Tibial nerve (tissue), 4 donors: Measurements from ENCODE around the gene ANO6. TPM values are rescaled to one million over a fixed set of nuclear protein-coding genes. Genes with fewer than 3 reads are reported as not detected.
A peak's percentile ranks its signal among the peaks of the same experiment; 100 is the strongest.

Source experiments
- DNase-seq, 2 donors: peaks; one replicate each; pipeline ENCODE4 v3.0.0-alpha.2; 2019; ENCODE audit warnings: low spot score in 2 of 2
- H3K27ac ChIP-seq, 4 donors: fragments of 200-600 bp; sonication (generic) in 3 of 4; one replicate each; pipeline ENCODE4 v1.5.1; 2017 to 2019; ENCODE audit warnings: mild to moderate bottlenecking in 1 of 4
- H3K27me3 ChIP-seq, 2 donors: fragments of 200-600 bp; sonication (generic) in 1 of 2; one replicate each; pipeline versions ENCODE4 v1.5.1 to v1.6.0; 2017 to 2019
- H3K36me3 ChIP-seq, 3 donors: fragments of 200-600 bp; sonication (generic); one replicate each; pipeline ENCODE4 v1.5.1; 2018 to 2019
- H3K4me1 ChIP-seq, 4 donors: fragments of 200-600 bp; sonication (generic) in 3 of 4; one replicate each; pipeline ENCODE4 v1.5.1; 2017 to 2019
- H3K4me3 ChIP-seq, 4 donors: fragments of 200-600 bp; sonication (generic) in 3 of 4; one replicate each; pipeline ENCODE4 v1.5.1; 2017 to 2019; ENCODE audit warnings: mild to moderate bottlenecking in 1 of 4, moderate library complexity in 1 of 4
- H3K9me3 ChIP-seq, 4 donors: fragments of 200-600 bp; sonication (generic) in 3 of 4; one replicate each; pipeline ENCODE4 v1.5.1; 2017 to 2019
- EP300 ChIP-seq, 2 donors: sonication (generic); formaldehyde crosslinking; IDR thresholded peaks; one replicate each; pipeline ENCODE4 v1.6.1; 2017; ENCODE audit warnings: antibody characterized with exemption in 2 of 2, mild to moderate bottlenecking in 1 of 2
- POLR2A ChIP-seq, 2 donors: fragments of 450-650 bp; IDR thresholded peaks; one replicate each; pipeline ENCODE4 v1.6.1; 2017; ENCODE audit warnings: antibody characterized with exemption in 2 of 2, mild to moderate bottlenecking in 2 of 2, moderate library complexity in 2 of 2
- WGBS, 2 donors: methylation state at CpG; one replicate each; pipeline ENCODE4 v1.1.5; 2018; 5-methylcytosine and 5-hydroxymethylcytosine counted together
- total RNA-seq, 4 donors: library from RNA; depleted of rRNA; stranded (reverse); fragments of >200 nt; gene quantifications; one replicate each; pipeline ENCODE4 v1.1.0, GENCODE V29; 2016
- TF ChIP-seq, protein P1 (sequence below), 5 experiments: fragments of 200-600 bp in 3 of 5; fragments of 450-650 bp in 2 of 5; sonication (generic) in 3 of 5; IDR thresholded peaks; one replicate each; pipeline ENCODE4 v1.5.1; 2016 to 2019; ENCODE audit warnings: antibody characterized with exemption in 5 of 5, mild to moderate bottlenecking in 3 of 5, moderate library complexity in 2 of 5

ANO6 gene
- total RNA-seq, 4 donors from 2014 or later = 44.1 to 52.2 (median 45.3) TPM

- H3K4me1 ChIP-seq = peaks cover 0 to 23% (median 3%) of the 10 kb centered on the region in 4 donors
- WGBS, 2 donors = 81 to 87% methylated on average over 3 of the region's 3 CpGs
Observed at GRCh38 chr12:45355730-45356129, 139.8 kb downstream of the ANO6 start.

GRCh38 chr12:45356822-45357538 lies 141.1 kb downstream of the ANO6 start:
- Histone ChIP-seq H3K9me3 (peaks cover 0 to 5% (median 0%) of the 10 kb centered on the region in 4 donors), H3K36me3 (peaks cover 0 to 11% (median 0%) of the 10 kb centered on the region in 3 donors), H3K4me1 (peaks cover 0 to 23% (median 3%) of the 10 kb centered on the region in 4 donors), H3K27me3 (no peaks in the 10 kb centered on the region), H3K27ac (peak overlapping the region in 1 of 4 donors; percentile 20), H3K4me3 (no peak overlapping the region)
- TF ChIP-seq POLR2A (IDR thresholded peaks at IDR 0.05) (no peak), EP300 (IDR thresholded peaks at IDR 0.05) (no peak)
- TF ChIP-seq, protein P1, sequence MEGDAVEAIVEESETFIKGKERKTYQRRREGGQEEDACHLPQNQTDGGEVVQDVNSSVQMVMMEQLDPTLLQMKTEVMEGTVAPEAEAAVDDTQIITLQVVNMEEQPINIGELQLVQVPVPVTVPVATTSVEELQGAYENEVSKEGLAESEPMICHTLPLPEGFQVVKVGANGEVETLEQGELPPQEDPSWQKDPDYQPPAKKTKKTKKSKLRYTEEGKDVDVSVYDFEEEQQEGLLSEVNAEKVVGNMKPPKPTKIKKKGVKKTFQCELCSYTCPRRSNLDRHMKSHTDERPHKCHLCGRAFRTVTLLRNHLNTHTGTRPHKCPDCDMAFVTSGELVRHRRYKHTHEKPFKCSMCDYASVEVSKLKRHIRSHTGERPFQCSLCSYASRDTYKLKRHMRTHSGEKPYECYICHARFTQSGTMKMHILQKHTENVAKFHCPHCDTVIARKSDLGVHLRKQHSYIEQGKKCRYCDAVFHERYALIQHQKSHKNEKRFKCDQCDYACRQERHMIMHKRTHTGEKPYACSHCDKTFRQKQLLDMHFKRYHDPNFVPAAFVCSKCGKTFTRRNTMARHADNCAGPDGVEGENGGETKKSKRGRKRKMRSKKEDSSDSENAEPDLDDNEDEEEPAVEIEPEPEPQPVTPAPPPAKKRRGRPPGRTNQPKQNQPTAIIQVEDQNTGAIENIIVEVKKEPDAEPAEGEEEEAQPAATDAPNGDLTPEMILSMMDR (IDR thresholded peaks at IDR 0.05) = no peak
- 69 to 70% methylated on average over 4 of the region's 4 CpGs for WGBS, 2 donors
- DNase-seq = no peak

More at GRCh38 chr12:45355730-45356129, 139.8 kb downstream of the ANO6 start:
- Histone ChIP-seq H3K9me3 (no peaks in the 10 kb centered on the region), H3K27me3 (no peaks in the 10 kb centered on the region), H3K4me3 (no peak overlapping the region), H3K27ac (no peak overlapping the region), H3K36me3 (peaks cover 0 to 21% (median 0%) of the 10 kb centered on the region in 3 donors)
- no peak for DNase-seq
- TF ChIP-seq EP300 (IDR thresholded peaks at IDR 0.05) = no peak

DNA sequence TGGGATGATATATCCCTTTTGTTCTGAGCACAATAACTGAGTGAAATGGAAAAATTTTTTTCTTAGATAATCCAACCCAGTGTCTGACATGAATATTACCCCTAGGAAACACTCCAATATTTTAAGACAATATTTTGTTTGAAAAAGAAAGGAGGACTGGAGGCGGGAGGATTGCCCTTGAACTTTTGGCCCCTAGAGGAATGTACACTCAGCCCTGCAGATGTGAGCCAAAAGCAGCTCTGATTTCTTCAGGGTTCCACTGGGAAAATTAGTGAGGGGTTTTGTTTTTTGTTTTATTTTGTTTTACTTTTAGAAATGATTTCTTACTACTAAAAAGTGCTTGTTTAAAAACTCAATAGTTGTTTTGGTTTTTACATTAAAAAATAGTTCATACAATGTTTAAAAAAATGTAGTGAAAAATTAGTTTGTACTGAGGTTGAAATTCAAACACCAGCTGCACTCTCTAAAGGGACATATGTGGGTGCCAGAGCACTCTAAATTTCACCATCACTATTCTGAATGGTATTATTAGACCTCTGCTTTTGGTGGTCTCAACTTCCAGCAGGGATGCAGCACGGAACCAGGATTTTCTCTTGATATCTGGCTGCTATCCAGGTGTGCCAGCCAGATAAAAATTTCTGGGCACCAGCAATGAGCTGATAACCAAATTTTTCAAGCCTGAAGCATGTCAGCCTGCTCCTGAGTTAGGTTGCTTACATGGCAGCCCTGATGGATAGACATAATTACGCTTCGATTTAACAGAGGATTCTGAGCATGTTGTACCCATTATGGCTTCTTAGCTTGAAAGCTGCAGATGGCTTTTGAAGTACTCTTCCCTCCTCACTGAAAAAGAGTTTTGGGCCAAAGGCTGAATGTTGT lies 141.9 kb downstream of the ANO6 start:
- no peaks in the 10 kb centered on the region for H3K27me3 ChIP-seq
- peaks cover 0 to 23% (median 3%) of the 10 kb centered on the region in 4 donors for H3K4me1 ChIP-seq
- H3K4me3 ChIP-seq = no peak overlapping the region
- WGBS, 2 donors = 49 to 55% methylated on average over 4 of the region's 4 CpGs
- peak overlapping the region in 1 of 4 donors; percentile 19 for H3K27ac ChIP-seq
- H3K9me3 ChIP-seq = peaks cover 0 to 11% (median 3%) of the 10 kb centered on the region in 4 donors
- H3K36me3 ChIP-seq = peaks cover 0 to 9% (median 0%) of the 10 kb centered on the region in 3 donors
- peak in 1 of 2 donors; percentile 29 for DNase-seq
- TF ChIP-seq EP300 (IDR thresholded peaks at IDR 0.05) (peak in 1 of 2 donors; percentile 44), POLR2A (IDR thresholded peaks at IDR 0.05) (no peak)

DNA sequence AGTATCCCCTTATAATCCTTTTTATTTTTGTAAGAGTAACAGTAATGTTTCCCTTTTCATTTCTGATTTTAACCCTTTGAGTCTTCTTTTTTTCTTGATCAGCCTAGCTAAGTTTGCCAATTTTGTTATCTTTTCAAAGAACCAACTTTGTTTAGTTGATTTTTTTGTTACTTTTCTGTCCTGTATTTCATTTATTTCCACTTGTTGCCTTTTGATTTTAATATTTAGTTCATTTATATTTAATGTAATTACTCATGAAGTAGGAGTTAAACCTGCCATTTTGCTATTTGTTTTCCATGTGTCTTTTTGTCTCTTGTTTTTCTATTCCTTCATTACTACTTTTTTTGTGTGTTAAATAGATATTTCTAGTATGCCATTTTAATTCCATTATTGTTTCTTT lies 146.4 kb downstream of the ANO6 start:
- H3K27me3 ChIP-seq = no peaks in the 10 kb centered on the region
- peaks cover 0 to 39% (median 10%) of the 10 kb centered on the region in 4 donors for H3K9me3 ChIP-seq
- peaks cover 0 to 37% (median 0%) of the 10 kb centered on the region in 3 donors for H3K36me3 ChIP-seq

DNA sequence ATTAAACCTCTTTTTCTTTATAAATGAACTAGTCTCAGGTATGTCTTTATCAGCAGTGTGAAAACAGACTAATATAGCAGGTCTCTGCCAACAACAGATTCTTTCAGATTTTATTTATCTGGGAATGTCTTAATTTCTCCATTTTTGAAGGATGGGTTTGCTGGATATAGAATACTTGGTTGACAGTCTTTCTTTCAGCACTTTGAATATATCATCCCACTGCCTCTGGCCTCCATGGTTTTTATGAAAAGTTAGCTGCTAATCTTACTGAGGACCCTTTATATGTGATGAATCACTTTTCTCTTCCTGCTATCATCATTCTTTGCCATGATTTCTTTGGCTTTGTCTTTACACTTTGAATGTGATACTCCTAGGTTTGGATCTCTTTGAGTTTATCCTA lies 148.0 kb downstream of the ANO6 start:
- DNase-seq = no peak

More for the DNA sequence above, 146.4 kb downstream of the ANO6 start:
- no peak overlapping the region for H3K27ac ChIP-seq
- DNase-seq = no peak
- no peak for TF ChIP-seq POLR2A (IDR thresholded peaks at IDR 0.05)
- TF ChIP-seq, protein P1 (IDR thresholded peaks at IDR 0.05) = no peak
- TF ChIP-seq EP300 (IDR thresholded peaks at IDR 0.05) = no peak
- no peak overlapping the region for H3K4me3 ChIP-seq
- peaks cover 0 to 13% (median 3%) of the 10 kb centered on the region in 4 donors for H3K4me1 ChIP-seq

More for the DNA sequence above, 148.0 kb downstream of the ANO6 start:
- TF ChIP-seq POLR2A (IDR thresholded peaks at IDR 0.05) (no peak), EP300 (IDR thresholded peaks at IDR 0.05) (no peak)
- TF ChIP-seq, protein P1 (IDR thresholded peaks at IDR 0.05) = no peak
- H3K4me3 ChIP-seq = no peak overlapping the region
- H3K27me3 ChIP-seq = no peaks in the 10 kb centered on the region
- H3K27ac ChIP-seq = no peak overlapping the region
- peaks cover 0 to 37% (median 0%) of the 10 kb centered on the region in 3 donors for H3K36me3 ChIP-seq
- peaks cover 0 to 39% (median 10%) of the 10 kb centered on the region in 4 donors for H3K9me3 ChIP-seq
- H3K4me1 ChIP-seq = no peaks in the 10 kb centered on the region
